ENCODE results near the gene ARHGAP22.

- TF ChIP-seq, protein P1, sequence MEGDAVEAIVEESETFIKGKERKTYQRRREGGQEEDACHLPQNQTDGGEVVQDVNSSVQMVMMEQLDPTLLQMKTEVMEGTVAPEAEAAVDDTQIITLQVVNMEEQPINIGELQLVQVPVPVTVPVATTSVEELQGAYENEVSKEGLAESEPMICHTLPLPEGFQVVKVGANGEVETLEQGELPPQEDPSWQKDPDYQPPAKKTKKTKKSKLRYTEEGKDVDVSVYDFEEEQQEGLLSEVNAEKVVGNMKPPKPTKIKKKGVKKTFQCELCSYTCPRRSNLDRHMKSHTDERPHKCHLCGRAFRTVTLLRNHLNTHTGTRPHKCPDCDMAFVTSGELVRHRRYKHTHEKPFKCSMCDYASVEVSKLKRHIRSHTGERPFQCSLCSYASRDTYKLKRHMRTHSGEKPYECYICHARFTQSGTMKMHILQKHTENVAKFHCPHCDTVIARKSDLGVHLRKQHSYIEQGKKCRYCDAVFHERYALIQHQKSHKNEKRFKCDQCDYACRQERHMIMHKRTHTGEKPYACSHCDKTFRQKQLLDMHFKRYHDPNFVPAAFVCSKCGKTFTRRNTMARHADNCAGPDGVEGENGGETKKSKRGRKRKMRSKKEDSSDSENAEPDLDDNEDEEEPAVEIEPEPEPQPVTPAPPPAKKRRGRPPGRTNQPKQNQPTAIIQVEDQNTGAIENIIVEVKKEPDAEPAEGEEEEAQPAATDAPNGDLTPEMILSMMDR (IDR thresholded peaks at IDR 0.05), result no peak
- no peak for TF ChIP-seq POLR2A (IDR thresholded peaks at IDR 0.05)
Measured at GRCh38 chr10:48567346-48567745, 37.5 kb downstream of the ARHGAP22 start.
